ENCODE results near the gene PAPPA2.

- TF ChIP-seq CTCF (IDR thresholded peaks at IDR 0.05; ENCODE audit: control extremely low read depth in 1 of 3, insufficient read depth in 1 of 3, low read depth in 1 of 3, low read length in 3 of 3): no peak
- no peak for TF ChIP-seq PHF8 (conservative IDR thresholded peaks at IDR 0.05; ENCODE audit: low read depth, low read length)
- no peak for TF ChIP-seq TAF1 (IDR thresholded peaks at IDR 0.05; ENCODE audit: low read depth, low read length)
- TF ChIP-seq USF2 (IDR thresholded peaks at IDR 0.05; ENCODE audit: low read length): no peak
- no peak for TF ChIP-seq EP300 (IDR thresholded peaks at IDR 0.05; ENCODE audit: borderline replicate concordance in 1 of 2, low read depth in 2 of 2, low read length in 2 of 2)
These were observed 6.2 kb upstream of the PAPPA2 start for GRCh38 chr1:176456795-176457194.
